MCF 10A (cell line): Measurements from ENCODE around the gene IFIT1B. TPM values are rescaled to one million over a fixed set of nuclear protein-coding genes. Genes with fewer than 3 reads are reported as not detected.

ENCODE experiments used
- BruUV-seq: library from RNA; stranded (reverse); fragments of 400-500 nt; replicated peaks from 2 replicates; lab custom pipeline; 2021; lab: Mats Ljungman, UMichigan
- CTCF ChIA-PET: fragments of 300-600 bp; sonication (Branson Sonifier 250); formaldehyde crosslinking; extraction: SDS; loops from one replicate; lab custom pipeline; 2021; ENCODE audit warnings: antibody characterized with exemption, inconsistent platforms; lab: Yijun Ruan, JAX
- POLR2A ChIA-PET: fragments of 300-600, 350-650 bp; sonication (Branson Sonifier 250); formaldehyde crosslinking; extraction: SDS; loops from one replicate; lab custom pipeline; 2020; ENCODE audit warnings: antibody characterized with exemption, inconsistent platforms; lab: Yijun Ruan, JAX
- DNase-seq: peaks from one replicate; pipeline ENCODE4 v3.0.0-alpha.2; 2018; ENCODE audit not compliant: unreplicated experiment
- H3K27ac Mint-ChIP-seq: one replicate; pipeline ENCODE4 v1.8.0; 2022; ENCODE audit warnings: mild to moderate bottlenecking, low read depth, mixed read lengths; ENCODE audit not compliant: unreplicated experiment
- H3K27me3 Mint-ChIP-seq: one replicate; pipeline ENCODE4 v1.8.0; 2022; ENCODE audit warnings: mixed read lengths; ENCODE audit not compliant: insufficient read depth, unreplicated experiment
- H3K36me3 Mint-ChIP-seq: one replicate; pipeline ENCODE4 v1.8.0; 2022; ENCODE audit warnings: mild to moderate bottlenecking, moderate library complexity, mixed read lengths; ENCODE audit not compliant: insufficient read depth, unreplicated experiment
- H3K4me1 Mint-ChIP-seq: one replicate; pipeline ENCODE4 v1.8.0; 2022; ENCODE audit warnings: mixed read lengths; ENCODE audit not compliant: insufficient read depth, unreplicated experiment
- H3K4me3 Mint-ChIP-seq: one replicate; pipeline ENCODE4 v1.8.0; 2022; ENCODE audit warnings: mild to moderate bottlenecking, moderate library complexity, mixed read lengths; ENCODE audit not compliant: unreplicated experiment
- H3K9me3 Mint-ChIP-seq: one replicate; pipeline ENCODE4 v1.8.0; 2022; ENCODE audit warnings: mixed read lengths; ENCODE audit not compliant: unreplicated experiment
- CTCF ChIP-seq: fragments of 200-600 bp; IDR thresholded peaks from one replicate; pipeline ENCODE4 v1.8.0; 2022; ENCODE audit warnings: antibody characterized with exemption, mild to moderate bottlenecking; ENCODE audit not compliant: unreplicated experiment
- intact Hi-C: fragments of 100-400 bp; cut with micrococcal nuclease; formaldehyde crosslinking; loops from 2 replicates; pipeline ENCODE4 v1.14.1; 2022
- total RNA-seq: library from RNA; stranded (reverse); gene quantifications from 2 replicates; pipeline ENCODE4 v1.2.3, GENCODE V29; 2022

Gene IFIT1B
- total RNA-seq, 1 experiment from 2014 or later: not detected

- no peak for TF ChIP-seq CTCF
- intact Hi-C loops: no loop called here
- Mint-ChIP-seq H3K9me3 (no peaks in the 10 kb centered on the region), H3K36me3 (no peaks in the 10 kb centered on the region), H3K27me3 (no peaks in the 10 kb centered on the region), H3K4me3 (no peak overlapping the region), H3K4me1 (peaks cover 4% of the 10 kb centered on the region), H3K27ac (no peak overlapping the region)
- ChIA-PET POLR2A (interaction anchor here (1.2 to 1.4 kb wide), 2 partner anchors 36 to 139 kb away, joined by 3 read pairs; partner anchors contain the start of gene IFIT5), CTCF (interaction anchor here (0.5 to 1.7 kb wide), 4 partner anchors 10 to 1385 kb away, joined by 4 to 6 read pairs (median 5); no protein-coding TSS in a partner anchor)
- DNase-seq: no peak
- no TSS peak for BruUV-seq
Observed at GRCh38 chr10:89379103-89379502, 1.2 kb downstream of the IFIT1B start.

GRCh38 chr10:89382757-89383156 lies 4.9 kb downstream of the IFIT1B start:
- ChIA-PET CTCF (no interaction called here), POLR2A (interaction anchor here (0.7 kb wide), 1 partner anchor 17 kb away, joined by 3 read pairs; no protein-coding TSS in a partner anchor)
- Mint-ChIP-seq H3K4me3 (no peak overlapping the region), H3K27me3 (no peaks in the 10 kb centered on the region), H3K36me3 (no peaks in the 10 kb centered on the region), H3K4me1 (no peaks in the 10 kb centered on the region), H3K9me3 (no peaks in the 10 kb centered on the region), H3K27ac (no peak overlapping the region)
- no peak for TF ChIP-seq CTCF
- DNase-seq: no peak
- BruUV-seq: no TSS peak
- intact Hi-C loops: no loop called here

GRCh38 chr10:89384474-89385340 lies 6.9 kb downstream of the IFIT1B start:
- ChIA-PET POLR2A (interaction anchor here (1.5 kb wide), 1 partner anchor 10 kb away, joined by 3 read pairs; no protein-coding TSS in a partner anchor), CTCF (interaction anchor here (1.2 kb wide), 1 partner anchor 16 kb away, joined by 4 read pairs; no protein-coding TSS in a partner anchor)
- intact Hi-C loops: no loop called here
- Mint-ChIP-seq H3K36me3 (no peaks in the 10 kb centered on the region), H3K27me3 (no peaks in the 10 kb centered on the region), H3K27ac (no peak overlapping the region), H3K4me3 (no peak overlapping the region), H3K4me1 (no peaks in the 10 kb centered on the region), H3K9me3 (no peaks in the 10 kb centered on the region)
- no peak for TF ChIP-seq CTCF
- BruUV-seq: no TSS peak
- no peak for DNase-seq

GRCh38 chr10:89388806-89389205 lies 10.9 kb downstream of the IFIT1B start:
- no peak for DNase-seq
- ChIA-PET CTCF (interaction anchor here (0.6 to 1.1 kb wide), 6 partner anchors 9 to 359 kb away, joined by 3 to 7 read pairs (median 3); no protein-coding TSS in a partner anchor), POLR2A (interaction anchor here (0.8 kb wide), 1 partner anchor 1483 kb away, joined by 3 read pairs; the partner anchor contains the start of gene RPP30)
- no TSS peak for BruUV-seq
- Mint-ChIP-seq H3K36me3 (no peaks in the 10 kb centered on the region), H3K27ac (no peak overlapping the region), H3K4me1 (no peaks in the 10 kb centered on the region), H3K9me3 (no peaks in the 10 kb centered on the region), H3K27me3 (no peaks in the 10 kb centered on the region), H3K4me3 (no peak overlapping the region)
- intact Hi-C loops: loop anchor here (1.0 kb wide), 1 partner anchor 172 kb away; no protein-coding TSS in a partner anchor
- no peak for TF ChIP-seq CTCF
